DND-41 (cell line): ENCODE results near the gene ARMC7.

Source experiments
- EZH2 ChIP-seq: IDR thresholded peaks from 3 replicates; pipeline ENCODE4 v1.6.1; 2012; ENCODE audit warnings: borderline replicate concordance, low read depth, mild to moderate bottlenecking, moderate library complexity, low read length, inconsistent platforms; ENCODE audit not compliant: severe bottlenecking
- TF ChIP-seq, protein P1 (sequence below): IDR thresholded peaks from 2 replicates; pipeline ENCODE4 v1.5.1; 2012; ENCODE audit warnings: borderline replicate concordance, low read length, moderate library complexity, mild to moderate bottlenecking; ENCODE audit not compliant: poor library complexity, severe bottlenecking; ENCODE audit errors: extremely low read depth

DNA sequence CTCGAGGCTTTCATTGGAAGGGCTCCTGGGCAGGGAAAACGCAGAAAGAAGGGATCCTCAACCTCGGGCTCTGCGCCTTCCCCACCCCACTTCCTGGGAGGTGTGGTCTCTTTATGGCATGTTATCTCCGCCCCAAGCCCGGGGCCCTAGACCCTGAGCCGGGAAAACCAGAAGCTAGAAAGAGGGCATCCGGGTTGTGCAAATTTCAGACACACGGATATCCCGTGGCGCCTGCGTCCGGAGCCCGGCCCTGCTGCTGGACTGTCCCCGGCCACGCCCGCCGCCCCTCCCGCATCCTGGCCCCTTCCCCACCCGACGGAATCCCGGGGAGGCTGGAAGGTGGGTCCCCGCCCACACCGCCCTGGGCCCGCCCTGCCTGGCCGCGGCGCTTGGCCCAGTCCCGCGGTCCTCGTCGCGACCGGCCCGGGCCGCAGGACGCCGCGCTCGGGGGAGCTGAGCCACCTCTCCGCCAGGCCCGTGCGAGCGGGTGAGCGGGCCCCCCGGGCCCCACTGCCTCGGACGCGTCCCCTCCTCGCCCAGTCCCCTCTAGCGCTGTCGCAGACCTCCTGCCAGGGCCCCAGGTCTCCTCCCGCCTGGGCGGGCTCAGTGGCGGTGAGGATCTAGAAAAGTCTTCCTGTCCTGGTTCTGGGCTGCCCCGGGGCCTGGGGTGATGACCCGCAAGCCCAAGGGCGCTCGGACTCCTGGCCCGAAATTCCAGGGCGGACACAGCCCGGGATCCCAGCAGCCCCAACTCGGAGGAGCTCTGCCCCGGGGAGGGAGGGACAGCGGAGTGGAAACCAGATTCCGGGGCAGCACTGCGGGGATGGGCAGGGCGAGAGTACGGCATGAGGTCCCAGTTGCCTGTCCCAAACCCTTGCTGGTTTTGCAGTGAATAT is 22.0 kb upstream of the ARMC7 start, which contains the start of gene SLC16A5:
- TF ChIP-seq, protein P1, sequence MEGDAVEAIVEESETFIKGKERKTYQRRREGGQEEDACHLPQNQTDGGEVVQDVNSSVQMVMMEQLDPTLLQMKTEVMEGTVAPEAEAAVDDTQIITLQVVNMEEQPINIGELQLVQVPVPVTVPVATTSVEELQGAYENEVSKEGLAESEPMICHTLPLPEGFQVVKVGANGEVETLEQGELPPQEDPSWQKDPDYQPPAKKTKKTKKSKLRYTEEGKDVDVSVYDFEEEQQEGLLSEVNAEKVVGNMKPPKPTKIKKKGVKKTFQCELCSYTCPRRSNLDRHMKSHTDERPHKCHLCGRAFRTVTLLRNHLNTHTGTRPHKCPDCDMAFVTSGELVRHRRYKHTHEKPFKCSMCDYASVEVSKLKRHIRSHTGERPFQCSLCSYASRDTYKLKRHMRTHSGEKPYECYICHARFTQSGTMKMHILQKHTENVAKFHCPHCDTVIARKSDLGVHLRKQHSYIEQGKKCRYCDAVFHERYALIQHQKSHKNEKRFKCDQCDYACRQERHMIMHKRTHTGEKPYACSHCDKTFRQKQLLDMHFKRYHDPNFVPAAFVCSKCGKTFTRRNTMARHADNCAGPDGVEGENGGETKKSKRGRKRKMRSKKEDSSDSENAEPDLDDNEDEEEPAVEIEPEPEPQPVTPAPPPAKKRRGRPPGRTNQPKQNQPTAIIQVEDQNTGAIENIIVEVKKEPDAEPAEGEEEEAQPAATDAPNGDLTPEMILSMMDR: no peak
- TF ChIP-seq EZH2: no peak
